ENCODE data around the gene OR4D11.
"Not testable (repeated sequence)": the region's sequence is repeated elsewhere in the genome, so short reads cannot be mapped to it uniquely, and the experiment has no call there.

The OR4D11 gene

DNA sequence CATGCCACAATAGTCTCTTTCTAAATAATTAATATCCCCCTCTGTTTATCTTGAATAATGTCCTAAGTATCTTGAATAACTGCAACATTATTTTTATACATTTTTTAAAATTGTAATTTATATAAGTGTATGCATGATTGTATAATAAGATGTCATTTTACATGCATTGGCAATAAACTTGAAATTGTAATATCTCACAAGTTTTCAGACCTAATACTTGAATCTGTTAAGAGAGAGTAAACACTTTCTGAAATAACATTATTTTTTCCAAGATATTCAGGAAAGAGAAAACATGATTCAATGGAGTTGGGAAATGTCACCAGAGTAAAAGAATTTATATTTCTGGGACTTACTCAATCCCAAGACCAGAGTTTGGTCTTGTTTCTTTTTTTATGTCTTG lies at the start of gene OR4D11:
TSS of gene OR4D11 (plus strand) at position 301 of the 400 bp plus-strand sequence. CDS start at position 301, 0 bp downstream.
- DNase-seq, result no peak
- intact Hi-C loops (cut with DNase I), result no loop called here

DNA sequence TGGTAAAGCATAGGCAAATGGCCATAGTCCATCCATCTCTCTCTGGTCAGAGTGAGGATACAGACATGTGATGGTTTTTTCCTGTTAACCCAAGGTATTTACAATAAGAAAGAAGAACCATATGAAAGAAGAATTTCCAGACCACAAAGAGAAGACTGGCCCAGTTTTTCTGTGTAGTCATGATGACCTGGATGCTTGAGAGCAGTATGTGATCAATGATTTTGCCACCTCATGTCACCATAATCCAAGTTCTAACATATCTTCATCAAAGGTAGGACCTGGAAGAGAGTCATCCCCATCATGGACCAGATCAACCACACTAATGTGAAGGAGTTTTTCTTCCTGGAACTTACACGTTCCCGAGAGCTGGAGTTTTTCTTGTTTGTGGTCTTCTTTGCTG lies 46.7 kb upstream of the OR4D11 start, which contains the start of gene OR4D6:
TSS of gene OR4D6 (plus strand) at position 301 of the 400 bp plus-strand sequence. CDS start at position 301, 0 bp downstream.
- intact Hi-C loops (cut with DNase I), result no loop called here
- DNase-seq, result no peak

DNA sequence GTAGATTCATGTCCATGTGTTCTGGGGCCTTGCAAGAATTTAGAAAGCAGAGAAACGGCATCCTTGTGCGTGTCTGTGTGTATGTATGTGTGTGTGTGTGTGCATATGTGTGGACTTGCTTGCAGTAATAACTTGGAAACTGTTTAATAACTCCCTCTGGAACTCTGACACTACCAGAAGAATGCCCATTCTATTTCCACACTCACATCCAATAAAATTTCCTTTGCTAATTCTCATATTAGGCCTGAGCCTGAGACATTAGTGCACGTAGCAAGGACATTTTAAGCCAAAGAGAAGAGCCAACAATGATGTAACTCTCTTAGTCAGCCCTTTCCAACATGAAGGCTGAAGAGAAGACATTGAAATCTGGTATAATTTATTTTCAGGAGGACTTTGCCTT lies 43.5 kb upstream of the OR4D11 start:
- intact Hi-C loops (cut with DNase I), result no loop called here

DNA sequence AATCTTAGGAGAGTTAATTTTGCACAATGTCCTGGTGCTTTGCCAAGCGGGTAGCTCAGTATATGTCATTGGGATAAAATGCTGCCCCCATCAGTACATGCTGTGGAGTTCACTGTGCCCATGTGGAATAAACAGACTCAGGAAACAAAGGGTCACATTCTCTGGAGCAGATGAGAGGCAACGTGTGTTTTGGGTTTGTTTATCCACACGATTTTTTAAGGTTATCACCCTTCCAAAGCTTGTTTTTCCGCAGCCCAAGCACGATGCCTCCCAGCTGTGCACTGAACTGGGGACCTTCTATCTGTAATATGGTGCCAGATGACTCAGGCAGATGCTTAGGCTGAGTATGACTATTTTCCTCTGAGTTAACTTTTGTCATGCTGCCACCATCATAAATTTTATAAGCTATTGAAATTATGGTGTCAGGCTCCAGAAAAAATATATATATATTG lies 40.2 kb upstream of the OR4D11 start:
- intact Hi-C loops (cut with DNase I), result no loop called here
- no peak for DNase-seq

More for the DNA sequence above, 43.5 kb upstream of the OR4D11 start:
- no peak for DNase-seq

DNA sequence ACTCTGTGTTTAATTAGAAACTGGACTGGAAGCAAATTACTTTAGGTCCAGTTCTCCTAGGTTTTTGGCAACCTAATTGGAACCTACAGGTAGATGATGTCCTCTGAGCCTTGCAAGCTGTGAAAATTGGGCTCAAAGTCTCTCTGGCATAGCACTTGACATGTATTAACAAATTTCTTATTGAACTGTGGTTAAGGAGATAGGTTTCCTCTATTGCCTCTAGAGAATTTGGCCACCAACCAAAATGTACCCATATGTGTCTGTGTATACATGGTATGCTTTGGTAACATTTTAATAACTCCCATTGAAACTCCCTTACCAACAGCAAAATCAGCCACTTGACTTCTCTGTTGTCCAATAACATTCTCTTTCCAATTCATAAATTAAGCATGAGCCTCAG lies 30.4 kb upstream of the OR4D11 start, which contains the start of gene OR4D10:
TSS of gene OR4D10 (plus strand) at position 301 of the 400 bp plus-strand sequence. CDS start 4,115 bp downstream, outside the sequence.
- intact Hi-C loops (cut with DNase I), result no loop called here
- DNase-seq, result no peak

DNA sequence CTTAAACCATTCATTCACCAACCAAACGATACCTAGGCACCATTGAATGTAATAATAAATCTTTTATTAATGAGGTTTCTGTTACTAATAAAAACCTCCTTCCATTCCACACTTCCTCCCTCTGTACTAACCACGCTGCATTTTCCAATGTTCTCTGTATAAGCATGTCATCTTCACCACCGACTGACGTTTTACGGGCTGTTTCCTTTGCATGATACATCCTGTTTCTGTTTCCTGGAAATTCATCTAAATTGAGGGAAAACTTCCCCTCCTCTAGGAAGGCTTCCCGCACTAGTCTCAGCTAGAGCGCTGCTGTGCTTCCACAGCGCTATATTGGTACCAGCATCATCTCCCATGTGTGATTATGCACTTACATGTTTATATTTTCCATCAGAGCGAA lies 28.2 kb upstream of the OR4D11 start:
- DNase-seq, result no peak
- intact Hi-C loops (cut with DNase I), result no loop called here

DNA sequence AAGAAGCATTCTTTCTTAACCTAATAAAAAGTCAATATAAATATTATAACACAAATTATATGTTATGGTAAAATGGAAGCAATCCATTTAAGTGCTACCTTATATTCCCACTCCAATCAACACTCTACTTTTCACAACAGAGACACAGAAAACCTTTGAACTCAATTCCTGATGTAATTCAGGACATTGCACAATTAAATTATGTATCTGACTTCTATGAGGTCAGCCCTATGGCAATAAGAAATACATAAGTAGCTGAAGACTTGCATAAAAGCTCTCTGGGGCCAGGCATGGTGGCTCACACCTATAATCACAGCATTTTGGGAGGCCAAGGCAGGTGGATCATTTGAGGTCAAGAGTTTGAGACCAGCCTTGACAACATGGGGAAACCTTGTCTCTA lies 23.5 kb upstream of the OR4D11 start:
- intact Hi-C loops (cut with DNase I), result no loop called here
- no peak for DNase-seq

DNA sequence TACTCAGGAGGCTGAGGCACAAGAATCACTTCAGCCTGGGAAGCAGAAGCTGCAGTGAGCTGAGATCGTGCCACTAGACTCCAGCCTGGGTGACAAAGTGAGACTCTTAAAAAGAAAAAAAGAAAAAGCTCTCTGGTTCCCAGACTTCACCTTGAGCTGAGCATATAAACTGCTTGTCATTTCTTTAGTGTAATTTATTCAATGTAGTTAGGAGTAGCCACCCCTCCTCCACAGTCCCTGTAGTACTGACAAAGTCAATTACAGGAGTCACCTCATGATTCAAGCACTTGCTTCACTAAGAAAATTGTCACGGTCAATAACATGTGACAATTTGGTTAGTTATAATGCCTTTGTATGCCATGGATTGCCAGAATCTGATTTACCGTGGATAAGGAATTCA lies 23.0 kb upstream of the OR4D11 start:
- intact Hi-C loops (cut with DNase I), result no loop called here

DNA sequence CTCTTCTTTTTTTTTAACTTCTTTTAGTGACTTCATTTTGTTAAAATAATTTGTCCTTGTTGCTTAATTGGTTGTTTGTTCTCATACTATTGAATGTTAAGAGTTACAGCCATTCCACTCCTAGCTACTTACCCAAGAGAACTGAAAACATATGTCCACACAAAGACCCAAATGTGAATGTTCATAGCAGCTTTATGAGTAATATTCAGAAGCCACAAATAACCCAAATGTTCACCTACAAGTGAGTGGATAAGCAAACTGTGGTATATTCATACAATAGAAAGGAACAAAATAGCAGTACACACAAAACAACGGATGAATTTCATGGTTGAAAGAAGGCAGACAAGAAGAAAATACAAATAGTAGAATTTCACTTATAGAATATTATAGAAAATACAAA lies 1.4 kb upstream of the OR4D11 start:
- intact Hi-C loops (cut with DNase I), result no loop called here
- DNase-seq, result no peak

More for the DNA sequence above, 23.0 kb upstream of the OR4D11 start:
- no peak for DNase-seq

DNA sequence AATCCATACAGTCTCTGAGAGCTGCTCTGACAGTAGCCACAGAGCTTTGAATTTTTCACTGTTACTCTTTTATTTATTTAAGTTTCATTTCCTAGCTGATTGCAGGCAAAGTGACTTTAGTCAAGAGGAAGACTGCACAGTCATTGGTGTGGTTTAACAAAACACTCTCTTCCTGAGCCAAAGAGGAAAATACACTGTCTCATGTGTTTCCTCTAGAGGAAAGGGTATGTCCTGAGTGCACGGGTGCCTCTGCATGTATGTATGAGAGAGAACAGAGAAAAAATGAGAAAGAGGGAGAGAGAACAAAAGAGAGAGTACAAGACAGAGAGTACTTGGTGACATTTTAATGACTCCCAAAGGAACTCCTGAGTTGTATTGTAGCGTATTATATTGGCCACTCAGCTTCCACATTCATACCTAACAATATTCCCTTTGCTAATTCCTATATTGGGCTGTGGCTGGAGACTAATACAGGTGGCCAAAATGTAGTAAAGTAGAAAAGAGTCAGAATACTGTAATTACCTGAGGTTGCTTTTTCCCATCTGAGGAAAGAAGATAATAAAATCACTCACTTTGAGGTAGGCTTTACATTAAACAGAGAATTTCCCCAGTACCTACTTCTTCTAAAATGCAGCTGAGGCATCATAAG lies 7.7 kb downstream of the OR4D11 start, which contains the start of gene OR4D9:
TSS of gene OR4D9 (plus strand) at position 599 of the 649 bp plus-strand sequence. CDS start 3,374 bp downstream, outside the sequence.
- intact Hi-C loops (cut with DNase I), result no loop called here

DNA sequence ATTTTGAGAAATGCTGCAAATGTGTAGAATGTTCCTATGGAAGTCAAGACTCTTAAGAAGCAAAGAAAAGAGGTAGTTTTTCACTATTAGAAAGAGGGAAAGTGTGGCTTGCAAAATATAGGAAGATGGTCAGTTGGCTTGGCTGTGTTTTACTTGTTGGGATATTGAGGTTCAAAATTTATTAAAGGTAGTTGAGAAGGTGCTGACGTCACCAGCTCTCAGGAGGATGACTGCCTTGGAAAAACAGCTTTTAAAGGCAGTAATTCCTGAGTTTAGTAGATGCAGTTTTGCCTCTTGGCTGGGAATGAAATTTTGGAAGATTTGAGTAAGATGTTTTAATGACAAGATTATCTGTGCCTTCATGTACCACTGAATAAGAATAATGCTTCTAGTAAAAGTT lies 8.3 kb downstream of the OR4D11 start:
- no peak for DNase-seq
- intact Hi-C loops (cut with DNase I), result no loop called here

More for the DNA sequence above, 7.7 kb downstream of the OR4D11 start, which contains the start of gene OR4D9:
- DNase-seq, result no peak

DNA sequence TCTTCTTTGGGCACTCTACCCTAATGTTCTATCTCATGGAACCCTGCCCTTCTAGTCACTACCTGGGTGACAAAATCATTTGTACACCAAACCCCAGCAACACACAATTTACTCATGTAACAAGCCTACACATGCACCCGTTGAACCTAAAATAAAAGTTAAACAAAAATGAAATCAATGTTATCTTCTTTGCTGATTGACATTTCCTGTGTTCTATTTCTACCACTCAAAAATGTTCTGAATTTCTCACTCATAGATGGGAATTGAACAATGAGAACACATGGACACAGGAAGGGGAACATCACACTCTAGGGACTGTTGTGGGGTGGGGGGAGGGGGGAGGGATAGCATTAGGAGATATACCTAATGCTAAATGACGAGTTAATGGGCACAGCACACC lies 16.8 kb downstream of the OR4D11 start:
- DNase-seq; intact Hi-C loops (cut with DNase I): not testable (repeated sequence)

DNA sequence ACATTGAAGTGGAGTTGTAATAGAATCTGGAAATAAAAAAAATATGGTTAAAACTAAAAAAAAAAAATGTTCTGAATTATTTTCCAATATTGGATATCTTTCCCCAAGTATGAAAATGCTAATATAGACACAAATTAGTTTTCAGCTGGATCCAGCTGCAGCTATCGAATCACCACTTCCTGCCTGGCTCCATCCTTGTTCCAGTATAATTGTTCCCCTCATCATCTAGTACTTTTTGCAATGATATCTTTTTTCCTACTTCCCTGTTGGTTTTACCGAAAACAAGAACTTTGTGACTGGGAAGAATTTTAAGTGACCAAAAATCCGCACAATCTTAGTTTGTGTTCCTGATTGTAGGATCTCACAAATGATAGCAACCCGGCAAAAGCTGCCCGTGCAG lies 17.4 kb downstream of the OR4D11 start:
- intact Hi-C loops (cut with DNase I), result no loop called here
- DNase-seq, result no peak

DNA sequence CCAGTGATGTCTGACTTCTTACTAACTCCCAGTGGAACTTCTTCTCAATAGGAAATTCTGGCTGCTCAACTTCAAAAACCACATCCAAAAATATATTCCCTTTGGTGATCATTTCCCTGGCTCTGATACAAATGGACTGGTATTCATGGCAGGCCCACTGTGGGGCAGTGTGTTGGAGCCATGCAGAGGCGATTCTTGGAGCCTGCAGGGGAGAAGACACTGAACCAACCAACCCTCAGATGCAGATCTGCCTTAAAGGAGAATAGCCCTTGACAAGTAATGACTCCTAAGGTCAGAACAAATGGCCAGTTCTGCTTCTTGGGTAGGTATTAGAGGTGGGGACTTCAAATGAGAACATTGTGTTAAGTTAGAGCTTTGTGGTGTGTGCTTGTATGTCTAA lies 20.2 kb downstream of the OR4D11 start:
- intact Hi-C loops (cut with DNase I), result no loop called here
- no peak for DNase-seq

DNA sequence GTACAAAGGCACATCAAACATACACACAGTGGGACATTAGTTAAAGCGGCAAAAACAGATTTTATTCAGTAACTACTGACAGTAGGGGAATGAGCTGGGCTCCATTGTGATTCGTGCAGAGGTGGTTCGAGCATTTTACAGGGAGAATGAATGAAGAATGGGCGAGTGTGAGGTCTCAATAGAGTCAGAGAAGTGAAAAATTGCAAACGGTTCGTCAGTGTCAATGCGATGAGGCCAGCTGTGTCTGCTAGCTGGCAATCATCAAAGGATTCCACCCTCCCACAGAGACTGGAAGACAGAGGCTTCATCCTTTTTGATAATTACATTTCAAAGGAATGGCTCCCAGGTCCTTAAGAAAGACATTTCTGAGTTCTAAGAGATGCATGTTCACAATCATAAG lies 25.3 kb downstream of the OR4D11 start:
- intact Hi-C loops (cut with DNase I), result no loop called here
- DNase-seq, result no peak

DNA sequence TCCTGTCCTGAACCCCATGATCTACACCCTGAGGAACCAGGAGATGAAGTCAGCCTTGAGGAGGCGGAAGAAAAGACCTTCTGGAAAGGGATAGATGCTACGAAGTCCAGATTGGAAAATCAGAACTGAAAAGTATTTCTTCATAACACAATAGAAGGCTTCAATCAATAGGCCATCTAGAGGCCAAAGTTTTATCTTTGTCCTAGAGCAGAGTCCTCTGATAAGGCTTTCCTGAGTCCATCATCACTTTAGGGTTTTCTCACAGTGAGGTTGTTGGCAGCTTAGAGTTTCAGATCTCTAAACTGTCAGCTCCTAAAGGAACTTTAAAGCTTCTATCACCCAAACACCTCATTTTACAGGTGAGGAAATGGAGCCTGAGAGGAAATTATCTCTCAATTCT lies 29.2 kb downstream of the OR4D11 start:
- no peak for DNase-seq
- intact Hi-C loops (cut with DNase I), result no loop called here

DNA sequence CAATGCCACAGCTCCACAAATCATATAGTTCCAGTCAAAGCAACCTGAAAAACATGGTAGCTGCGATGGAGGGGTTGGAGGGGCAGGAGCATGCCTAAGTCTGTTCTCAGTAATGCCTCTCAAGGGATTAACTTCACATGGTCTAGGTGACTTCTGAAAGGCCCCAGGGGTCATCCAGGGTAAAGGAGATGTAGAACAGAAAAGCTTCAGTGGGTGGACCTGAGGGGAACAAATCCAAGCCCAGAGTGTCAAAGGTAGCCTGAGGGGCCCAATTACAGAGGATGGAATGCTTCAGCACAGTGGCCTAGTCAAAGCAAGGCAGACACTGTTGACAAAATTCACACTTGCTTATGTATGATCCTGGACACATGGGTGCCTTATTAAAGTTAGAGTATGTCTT lies 31.3 kb downstream of the OR4D11 start:
- intact Hi-C loops (cut with DNase I), result loop anchor here (5.0 kb wide), 1 partner anchor 148 kb away; no protein-coding TSS in a partner anchor
- DNase-seq, result no peak

DNA sequence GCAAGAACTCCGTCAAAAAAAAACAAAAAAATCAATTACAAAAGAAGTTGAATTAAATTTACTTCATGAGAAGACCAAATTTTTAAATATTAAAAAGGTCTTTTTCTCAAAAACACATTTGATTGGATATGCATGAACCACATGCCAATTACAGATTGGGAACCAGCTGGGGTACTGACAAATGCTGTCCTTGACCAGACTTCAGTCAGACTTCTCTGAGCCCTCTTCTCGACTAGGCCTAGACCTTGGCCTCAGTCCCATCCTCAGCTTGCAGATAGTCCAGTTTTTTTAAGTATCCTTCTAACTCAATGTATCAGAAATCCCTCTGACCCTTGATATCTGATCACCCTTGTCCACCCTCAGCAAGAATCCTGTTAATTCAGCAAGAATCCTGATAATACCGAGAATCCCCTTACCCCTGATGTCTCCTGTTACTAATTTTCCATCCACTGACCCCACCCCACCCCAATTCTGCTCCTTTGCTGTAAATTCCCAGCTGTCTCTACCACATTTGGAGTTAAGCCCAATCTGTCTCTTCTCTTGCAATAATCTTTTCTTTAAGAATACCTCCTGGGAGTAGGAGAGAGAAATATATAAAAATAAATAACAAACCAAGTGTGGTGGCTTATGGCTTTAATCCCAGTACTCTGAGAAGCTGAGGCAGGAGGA lies 38.9 kb downstream of the OR4D11 start:
- intact Hi-C loops (cut with DNase I), result no loop called here
- no peak for DNase-seq

DNA sequence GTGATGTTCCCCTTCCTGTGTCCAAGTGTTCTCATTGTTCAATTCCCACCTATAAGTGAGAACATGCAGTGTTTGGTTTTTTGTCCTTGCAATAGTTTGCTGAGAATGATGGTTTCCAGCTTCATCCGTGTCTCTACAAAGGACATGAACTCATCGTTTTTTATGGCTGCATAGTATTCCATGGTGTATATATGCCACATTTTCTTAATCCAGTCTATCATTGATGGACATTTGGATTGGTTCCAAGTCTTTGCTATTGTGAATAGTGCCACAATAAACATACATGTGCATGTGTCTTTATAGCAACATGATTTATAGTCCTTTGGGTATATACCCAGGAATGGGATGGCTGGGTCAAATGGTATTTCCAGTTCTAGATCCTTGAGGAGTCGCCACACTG lies 40.3 kb downstream of the OR4D11 start:
- DNase-seq; intact Hi-C loops (cut with DNase I): not testable (repeated sequence)

DNA sequence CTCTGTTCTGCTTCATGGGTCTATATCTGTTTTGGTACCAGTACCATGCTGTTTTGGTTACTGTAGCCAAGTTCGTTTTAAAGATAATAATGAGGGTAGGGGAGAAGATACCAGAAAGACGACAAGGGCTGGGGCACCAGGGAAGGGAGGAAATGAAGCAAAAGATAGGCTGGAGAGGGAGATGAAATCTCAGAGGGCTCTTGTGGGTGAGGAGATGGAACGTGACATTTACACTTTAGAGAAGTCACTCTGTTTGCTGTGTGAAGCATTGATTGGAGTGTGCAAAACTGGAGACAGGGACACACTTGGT lies 41.4 kb downstream of the OR4D11 start:
- intact Hi-C loops (cut with DNase I), result no loop called here
- no peak for DNase-seq

DNA sequence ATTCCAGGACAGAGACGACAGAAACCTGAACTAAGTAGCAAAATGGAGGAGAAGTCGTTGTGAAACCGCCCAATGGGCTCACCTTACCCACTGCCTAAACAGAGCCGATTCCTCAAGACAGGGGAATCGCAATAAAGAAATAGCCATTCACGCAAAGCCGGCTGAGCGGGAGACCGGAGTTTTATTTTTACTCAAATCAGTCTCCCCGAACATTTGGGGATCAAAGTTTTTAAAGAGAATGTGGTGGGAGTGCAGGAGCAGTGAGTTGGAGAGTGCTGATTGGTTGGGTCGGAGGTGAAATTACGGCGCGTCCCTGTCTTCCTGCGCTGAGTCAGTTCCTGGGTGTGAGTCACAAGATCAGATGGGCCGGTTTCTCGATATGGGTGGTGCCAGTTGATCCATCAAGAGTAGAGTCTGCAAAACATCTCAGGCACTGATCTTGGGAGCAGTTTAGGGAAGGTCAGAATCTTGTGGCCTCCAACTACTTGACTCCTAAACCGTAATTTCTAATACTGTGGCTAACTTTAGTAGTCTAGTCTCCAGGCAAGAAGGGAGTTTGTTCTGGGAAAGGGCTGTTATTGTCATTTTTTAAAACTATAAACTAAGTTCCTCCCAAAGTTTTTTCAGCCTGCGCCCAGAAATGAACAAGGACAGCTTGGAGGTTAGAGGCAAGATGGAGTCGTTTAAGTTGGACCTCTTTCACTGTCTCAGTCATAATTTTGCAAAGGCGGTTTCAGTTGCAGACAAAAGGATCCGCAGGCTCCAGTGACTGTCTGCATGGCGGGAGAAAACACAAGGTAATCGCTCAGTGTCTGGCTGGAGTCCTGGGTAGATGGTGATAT lies 42.0 kb downstream of the OR4D11 start:
- intact Hi-C loops (cut with DNase I), result no loop called here

More for the DNA sequence above, 42.0 kb downstream of the OR4D11 start:
- no peak for DNase-seq

All from posterior cingulate gyrus (tissue), 11 donors.